HEK293 (cell line): Measurements from ENCODE around the gene ANKRD31.

Source experiments
- KLF8 ChIP-seq: fragments of 450-650 bp; formaldehyde crosslinking; IDR thresholded peaks from 2 replicates; pipeline ENCODE4 v1.5.1; 2016; ENCODE audit warnings: missing biosample characterization, missing genetic modification characterization
- KLF9 ChIP-seq: fragments of 450-650 bp; formaldehyde crosslinking; IDR thresholded peaks from 2 replicates; pipeline ENCODE4 v1.5.1; 2016; ENCODE audit warnings: missing biosample characterization, missing genetic modification characterization, low read depth
- MYNN ChIP-seq: fragments of 450-650 bp; formaldehyde crosslinking; IDR thresholded peaks from 2 replicates; pipeline ENCODE4 v1.5.1; 2016; ENCODE audit warnings: missing biosample characterization, missing genetic modification characterization, borderline replicate concordance
- MZF1 ChIP-seq: fragments of 450-650 bp; formaldehyde crosslinking; IDR thresholded peaks from 2 replicates; pipeline ENCODE4 v1.5.1; 2017; ENCODE audit warnings: missing biosample characterization, missing genetic modification characterization, borderline replicate concordance
- OSR2 ChIP-seq: fragments of 450-650 bp; formaldehyde crosslinking; IDR thresholded peaks from 2 replicates; pipeline ENCODE4 v1.5.1; 2016; ENCODE audit warnings: missing biosample characterization, missing genetic modification characterization
- PRDM1 ChIP-seq: fragments of 450-650 bp; formaldehyde crosslinking; IDR thresholded peaks from 2 replicates; pipeline ENCODE4; 2016; ENCODE audit warnings: missing biosample characterization, missing genetic modification characterization
- SCRT1 ChIP-seq: fragments of 450-650 bp; formaldehyde crosslinking; IDR thresholded peaks from 2 replicates; pipeline ENCODE4 v1.5.1; 2016; ENCODE audit warnings: missing biosample characterization, missing genetic modification characterization, borderline replicate concordance
- SCRT2 ChIP-seq: fragments of 450-650 bp; formaldehyde crosslinking; IDR thresholded peaks from 2 replicates; pipeline ENCODE4 v1.5.1; 2016; ENCODE audit warnings: missing biosample characterization, missing genetic modification characterization
- SP7 ChIP-seq: fragments of 450-650 bp; formaldehyde crosslinking; IDR thresholded peaks from 2 replicates; pipeline ENCODE4 v1.5.1; 2016; ENCODE audit warnings: missing biosample characterization, missing genetic modification characterization
- ZBTB17 ChIP-seq: fragments of 450-650 bp; formaldehyde crosslinking; IDR thresholded peaks from 2 replicates; pipeline ENCODE4 v1.5.1; 2016; ENCODE audit warnings: missing biosample characterization, missing genetic modification characterization
- ZBTB48 ChIP-seq: fragments of 450-650 bp; formaldehyde crosslinking; IDR thresholded peaks from 2 replicates; pipeline ENCODE4 v1.5.1; 2016; ENCODE audit warnings: missing biosample characterization, missing genetic modification characterization
- ZEB2 ChIP-seq: fragments of 450-650 bp; formaldehyde crosslinking; IDR thresholded peaks from 2 replicates; pipeline ENCODE4 v1.5.1; 2016; ENCODE audit warnings: missing biosample characterization, missing genetic modification characterization
- ZNF10 ChIP-seq: fragments of 450-650 bp; formaldehyde crosslinking; IDR thresholded peaks from 2 replicates; pipeline ENCODE4 v1.5.1; 2017; ENCODE audit warnings: missing biosample characterization, missing genetic modification characterization
- ZNF121 ChIP-seq: fragments of 450-650 bp; formaldehyde crosslinking; IDR thresholded peaks from 2 replicates; pipeline ENCODE4 v1.5.1; 2016; ENCODE audit warnings: missing biosample characterization, missing genetic modification characterization
- ZNF184 ChIP-seq: fragments of 450-650 bp; IDR thresholded peaks from 2 replicates; pipeline ENCODE4 v1.5.1; 2018; ENCODE audit warnings: missing biosample characterization, mild to moderate bottlenecking, missing genetic modification characterization
- ZNF211 ChIP-seq: fragments of 450-650 bp; formaldehyde crosslinking; IDR thresholded peaks from 2 replicates; pipeline ENCODE4 v1.5.1; 2016; ENCODE audit warnings: low read depth, missing biosample characterization, missing genetic modification characterization
- ZNF221 ChIP-seq: fragments of 450-650 bp; formaldehyde crosslinking; IDR thresholded peaks from 2 replicates; pipeline ENCODE4 v1.5.1; 2017; ENCODE audit warnings: missing biosample characterization, missing genetic modification characterization, borderline replicate concordance
- ZNF24 ChIP-seq: fragments of 450-650 bp; formaldehyde crosslinking; IDR thresholded peaks from 2 replicates; pipeline ENCODE4 v1.5.1; 2016; ENCODE audit warnings: missing biosample characterization, missing genetic modification characterization
- ZNF350 ChIP-seq: fragments of 450-650 bp; formaldehyde crosslinking; IDR thresholded peaks from 2 replicates; pipeline ENCODE4 v1.5.0; 2017; ENCODE audit warnings: missing biosample characterization, mild to moderate bottlenecking, missing genetic modification characterization
- ZNF391 ChIP-seq: fragments of 450-650 bp; formaldehyde crosslinking; IDR thresholded peaks from 2 replicates; pipeline ENCODE4 v1.5.1; 2016; ENCODE audit warnings: low read depth, missing biosample characterization, missing genetic modification characterization, borderline replicate concordance
- ZNF394 ChIP-seq: fragments of 450-650 bp; formaldehyde crosslinking; IDR thresholded peaks from 2 replicates; pipeline ENCODE4 v1.5.1; 2016; ENCODE audit warnings: missing biosample characterization, missing genetic modification characterization, mild to moderate bottlenecking, moderate library complexity, borderline replicate concordance
- ZNF501 ChIP-seq: fragments of 450-650 bp; formaldehyde crosslinking; IDR thresholded peaks from 2 replicates; pipeline ENCODE4 v1.5.1; 2016; ENCODE audit warnings: missing biosample characterization, missing genetic modification characterization
- ZNF514 ChIP-seq: fragments of 450-650 bp; formaldehyde crosslinking; IDR thresholded peaks from 2 replicates; pipeline ENCODE4 v1.5.1; 2016; ENCODE audit warnings: missing biosample characterization, missing genetic modification characterization
- ZNF558 ChIP-seq: fragments of 450-650 bp; formaldehyde crosslinking; IDR thresholded peaks from 2 replicates; pipeline ENCODE4 v1.5.1; 2016; ENCODE audit warnings: missing biosample characterization, missing genetic modification characterization
- ZNF580 ChIP-seq: fragments of 450-650 bp; formaldehyde crosslinking; IDR thresholded peaks from 2 replicates; pipeline ENCODE4 v1.5.1; 2016; ENCODE audit warnings: missing biosample characterization, missing genetic modification characterization
- ZNF629 ChIP-seq: fragments of 450-650 bp; formaldehyde crosslinking; IDR thresholded peaks from 2 replicates; pipeline ENCODE4 v1.5.1; 2017; ENCODE audit warnings: missing biosample characterization, missing genetic modification characterization
- ZNF639 ChIP-seq: fragments of 450-650 bp; formaldehyde crosslinking; IDR thresholded peaks from 2 replicates; pipeline ENCODE4 v1.5.1; 2016; ENCODE audit warnings: missing biosample characterization, missing genetic modification characterization
- ZNF654 ChIP-seq: fragments of 450-650 bp; formaldehyde crosslinking; IDR thresholded peaks from 2 replicates; pipeline ENCODE4 v1.5.1; 2016; ENCODE audit warnings: low read depth, missing biosample characterization, missing genetic modification characterization
- ZNF791 ChIP-seq: fragments of 450-650 bp; formaldehyde crosslinking; IDR thresholded peaks from 2 replicates; pipeline ENCODE4 v1.5.1; 2016; ENCODE audit warnings: missing biosample characterization, missing genetic modification characterization
- ZNF792 ChIP-seq: fragments of 450-650 bp; formaldehyde crosslinking; IDR thresholded peaks from 2 replicates; pipeline ENCODE4 v1.5.1; 2016; ENCODE audit warnings: missing biosample characterization, missing genetic modification characterization
- ZNF837 ChIP-seq: fragments of 450-650 bp; formaldehyde crosslinking; IDR thresholded peaks from 2 replicates; pipeline ENCODE4 v1.5.1; 2016; ENCODE audit warnings: missing biosample characterization, missing genetic modification characterization
- ZNF843 ChIP-seq: fragments of 450-650 bp; formaldehyde crosslinking; IDR thresholded peaks from 2 replicates; pipeline ENCODE4 v1.5.1; 2016; ENCODE audit warnings: missing biosample characterization, missing genetic modification characterization
- TF ChIP-seq, protein P1 (sequence below): fragments of 450-650 bp; formaldehyde crosslinking; IDR thresholded peaks from 2 replicates; pipeline ENCODE4 v1.5.1; 2016; ENCODE audit warnings: missing biosample characterization, missing genetic modification characterization
- TF ChIP-seq, protein P2 (sequence below): fragments of 450-650 bp; formaldehyde crosslinking; optimal IDR thresholded peaks from 2 replicates; pipeline ENCODE3; 2016; ENCODE audit warnings: missing biosample characterization, mild to moderate bottlenecking, missing genetic modification characterization

ANKRD31 gene

DNA sequence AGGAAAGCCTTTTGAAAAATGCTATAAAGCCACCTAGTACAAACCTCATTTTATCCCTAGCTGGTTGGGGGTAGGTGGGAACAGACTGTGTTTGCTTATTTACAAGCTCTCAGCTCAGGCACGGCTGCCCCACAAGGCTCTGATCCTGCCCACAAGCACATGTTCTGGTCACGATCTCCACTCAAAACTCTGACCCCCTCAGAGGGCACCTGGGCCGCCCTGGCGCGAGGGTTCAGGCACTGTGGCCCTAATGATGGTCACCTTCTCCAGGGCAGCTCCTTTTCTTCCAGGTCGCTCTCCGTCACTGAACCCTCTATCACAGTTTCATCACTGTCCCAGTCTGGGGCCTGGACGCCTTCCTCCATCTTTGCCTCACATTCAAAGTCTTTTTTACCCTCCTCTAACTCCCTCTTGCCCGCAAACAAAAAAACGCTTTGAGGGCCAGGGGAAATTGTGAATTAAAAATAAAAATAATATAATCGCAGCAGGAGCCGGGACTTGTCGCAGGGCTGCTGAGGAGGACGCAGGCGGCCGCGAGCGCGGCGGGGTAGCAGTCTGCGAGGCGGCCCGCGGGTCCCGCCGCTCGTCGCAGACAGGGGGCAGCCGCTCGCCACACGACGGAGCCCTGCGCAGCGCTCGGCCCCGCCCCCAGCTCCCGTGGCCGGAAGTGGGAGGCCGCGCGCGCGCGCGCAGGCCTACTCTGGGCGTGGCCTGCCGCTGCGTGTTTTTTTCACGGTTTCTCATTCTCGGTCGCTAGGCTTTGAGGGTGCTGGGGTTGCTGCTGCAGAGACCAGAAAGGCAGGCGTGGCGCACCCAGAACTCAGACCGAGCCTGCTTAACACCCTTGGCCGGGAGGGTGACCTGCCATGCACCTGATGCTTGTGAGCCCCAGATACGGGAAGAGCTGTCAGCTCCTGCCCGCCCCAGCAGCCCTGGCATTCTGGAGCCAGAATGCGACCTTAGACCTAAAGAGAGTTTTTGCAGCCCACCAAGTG is at the start of gene ANKRD31 (continued):
- no peak for TF ChIP-seq ZNF792 (tag by site-specific recombination)
- no peak for TF ChIP-seq ZNF221 (tag by site-specific recombination)
- peak; percentile 6; the same call in 1 of the 2 replicates for TF ChIP-seq ZNF654 (tag by site-specific recombination)
- TF ChIP-seq ZNF558, result no peak
- TF ChIP-seq ZNF350, result no peak
- no peak for TF ChIP-seq ZNF843 (tag by site-specific recombination)
- no peak for TF ChIP-seq ZNF391 (tag by site-specific recombination)
- peak; percentile 28; the same call in 1 of the 2 replicates for TF ChIP-seq ZNF184
- TF ChIP-seq ZNF211 (tag by site-specific recombination), result no peak
- peak; percentile 92 for TF ChIP-seq SCRT2 (tag by site-specific recombination)
- peak; percentile 64; the same call in 1 of the 2 replicates for TF ChIP-seq KLF8 (tag by site-specific recombination)
- TF ChIP-seq OSR2 (tag by site-specific recombination), result peak; percentile 12; the same call in 1 of the 2 replicates
- TF ChIP-seq ZNF580, result 0 out of 2 replicates have a peak, but pooled peaks have one; percentile 53
- TF ChIP-seq ZNF639 (tag by site-specific recombination), result no peak; the same call in 1 of the 2 replicates
- TF ChIP-seq PRDM1 (tag by site-specific recombination), result no peak
- TF ChIP-seq ZNF501 (tag by site-specific recombination), result no peak; the same call in 1 of the 2 replicates
- no peak for TF ChIP-seq ZNF121 (tag by site-specific recombination)
- no peak for TF ChIP-seq ZBTB48 (tag by site-specific recombination)
- TF ChIP-seq ZEB2, result peak; percentile 66; the same call in 1 of the 2 replicates
- peak; percentile 50; the same call in 1 of the 2 replicates for TF ChIP-seq ZNF629 (tag by site-specific recombination)
- TF ChIP-seq, protein P1, sequence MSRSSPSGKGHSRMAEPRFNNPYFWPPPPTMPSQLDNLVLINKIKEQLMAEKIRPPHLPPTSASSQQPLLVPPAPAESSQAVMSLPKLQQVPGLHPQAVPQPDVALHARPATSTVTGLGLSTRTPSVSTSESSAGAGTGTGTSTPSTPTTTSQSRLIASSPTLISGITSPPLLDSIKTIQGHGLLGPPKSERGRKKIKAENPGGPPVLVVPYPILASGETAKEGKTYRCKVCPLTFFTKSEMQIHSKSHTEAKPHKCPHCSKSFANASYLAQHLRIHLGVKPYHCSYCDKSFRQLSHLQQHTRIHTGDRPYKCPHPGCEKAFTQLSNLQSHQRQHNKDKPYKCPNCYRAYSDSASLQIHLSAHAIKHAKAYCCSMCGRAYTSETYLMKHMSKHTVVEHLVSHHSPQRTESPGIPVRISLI, result peak; percentile 97
- TF ChIP-seq MYNN (tag by site-specific recombination), result no peak
- 0 out of 2 replicates have a peak, but pooled peaks have one; percentile 49 for TF ChIP-seq ZBTB17 (tag by site-specific recombination)
- TF ChIP-seq ZNF10 (tag by site-specific recombination), result 0 out of 2 replicates have a peak, but pooled peaks have one; percentile 44
- no peak for TF ChIP-seq ZNF514 (tag by site-specific recombination)
- TF ChIP-seq SP7, result peak; percentile 66
- TF ChIP-seq MZF1, result no peak
- TF ChIP-seq ZNF24 (tag by site-specific recombination), result no peak
- TF ChIP-seq ZNF837 (tag by site-specific recombination), result no peak
- TF ChIP-seq SCRT1, result peak; percentile 67
- TF ChIP-seq KLF9 (tag by site-specific recombination), result peak; percentile 69; the same call in 1 of the 2 replicates
- peak; percentile 26; the same call in 1 of the 2 replicates for TF ChIP-seq ZNF394
- no peak for TF ChIP-seq ZNF791 (tag by site-specific recombination)
- TF ChIP-seq, protein P2, sequence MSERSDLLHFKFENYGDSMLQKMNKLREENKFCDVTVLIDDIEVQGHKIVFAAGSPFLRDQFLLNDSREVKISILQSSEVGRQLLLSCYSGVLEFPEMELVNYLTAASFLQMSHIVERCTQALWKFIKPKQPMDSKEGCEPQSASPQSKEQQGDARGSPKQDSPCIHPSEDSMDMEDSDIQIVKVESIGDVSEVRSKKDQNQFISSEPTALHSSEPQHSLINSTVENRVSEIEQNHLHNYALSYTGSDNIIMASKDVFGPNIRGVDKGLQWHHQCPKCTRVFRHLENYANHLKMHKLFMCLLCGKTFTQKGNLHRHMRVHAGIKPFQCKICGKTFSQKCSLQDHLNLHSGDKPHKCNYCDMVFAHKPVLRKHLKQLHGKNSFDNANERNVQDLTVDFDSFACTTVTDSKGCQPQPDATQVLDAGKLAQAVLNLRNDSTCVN (tag by site-specific recombination), result peak; percentile 80
